Activated CD8-positive, alpha-beta T cell treated with anti-CD3 and anti-CD28 coated beads for 36 hours (primary cell): ENCODE data around the gene PRKCZ. TPM values are rescaled to one million over a fixed set of nuclear protein-coding genes. Genes with fewer than 3 reads are reported as not detected.

ENCODE experiments used
- ATAC-seq: fragments of 200-7000 bp; cut with Tn5 transposase; one replicate; pipeline ENCODE4 v1.10.0; 2021; ENCODE audit warnings: mild to moderate bottlenecking, moderate library complexity
- CTCF ChIA-PET: fragments of 350-600 bp; sonication (Branson Sonifier 250); formaldehyde crosslinking; loops from one replicate; lab custom pipeline; 2021; ENCODE audit warnings: antibody characterized with exemption; lab: Charles Lee
- POLR2A ChIA-PET: fragments of 350-600 bp; sonication (Branson Sonifier 250); formaldehyde crosslinking; loops from one replicate; lab custom pipeline; 2021; ENCODE audit warnings: antibody characterized with exemption; lab: Charles Lee
- DNase-seq: peaks from one replicate; pipeline ENCODE4 v3.0.0-alpha.2; 2020
- H3K27ac Mint-ChIP-seq: one replicate; pipeline ENCODE4 v1.8.0; 2021; ENCODE audit warnings: mild to moderate bottlenecking, mixed read lengths
- H3K27me3 Mint-ChIP-seq: one replicate; pipeline ENCODE4 v1.8.0; 2021; ENCODE audit warnings: mixed read lengths
- H3K36me3 Mint-ChIP-seq: one replicate; pipeline ENCODE4 v1.8.0; 2021; ENCODE audit warnings: low read depth, mixed read lengths
- H3K4me1 Mint-ChIP-seq: one replicate; pipeline ENCODE4 v1.8.0; 2021; ENCODE audit warnings: low read depth, mixed read lengths
- H3K4me3 Mint-ChIP-seq: one replicate; pipeline ENCODE4 v1.8.0; 2021; ENCODE audit warnings: mild to moderate bottlenecking, moderate library complexity, mixed read lengths
- H3K9me3 Mint-ChIP-seq: one replicate; pipeline ENCODE4 v1.8.0; 2021; ENCODE audit warnings: mixed read lengths
- intact Hi-C: fragments of 100-400 bp; cut with micrococcal nuclease; formaldehyde crosslinking; loops from one replicate; pipeline ENCODE4 v1.10.0; 2022
- total RNA-seq, 2 experiments: library from RNA; stranded (reverse); gene quantifications; one replicate each; pipeline ENCODE4 v1.2.3, GENCODE V29; 2021
- TF ChIP-seq, protein P1 (sequence below): fragments of 200-600 bp; IDR thresholded peaks from one replicate; pipeline ENCODE4 v1.8.0; 2022; ENCODE audit warnings: antibody characterized with exemption, mild to moderate bottlenecking

PRKCZ gene
- total RNA-seq, 2 experiments from 2014 or later: 15.4 to 15.7 TPM

DNA sequence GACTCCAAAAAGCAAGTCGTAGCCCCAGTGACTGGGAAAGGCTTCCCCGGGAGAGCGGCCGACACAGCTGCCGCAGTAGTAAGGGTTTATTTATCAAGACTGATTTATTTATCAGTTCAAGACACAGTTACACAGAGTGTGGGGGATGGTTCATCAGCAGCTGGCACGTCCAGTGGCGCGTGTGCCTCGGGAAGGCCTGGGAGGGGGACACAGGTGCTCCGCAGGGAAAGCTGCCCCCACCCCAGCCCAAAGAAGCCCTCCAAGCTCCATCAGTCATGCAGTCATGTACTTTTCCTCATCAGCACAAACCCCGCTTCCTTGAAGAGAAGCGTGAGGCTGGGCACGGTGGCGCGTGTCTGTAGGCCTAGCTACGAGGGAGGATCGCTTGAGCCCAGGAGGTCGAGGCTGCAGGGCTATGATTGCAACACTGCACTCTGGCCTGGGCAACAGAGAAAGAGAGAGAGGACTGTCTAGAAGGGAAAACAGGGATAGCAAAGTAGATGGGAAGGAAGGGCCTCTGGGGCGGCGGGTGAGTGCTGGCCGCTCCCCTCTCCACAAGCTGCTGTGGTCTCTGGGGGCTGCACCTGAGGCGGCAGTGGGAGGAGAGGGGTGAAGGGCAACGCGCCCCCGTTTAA is 53.2 kb downstream of the PRKCZ start:
- POLR2A ChIA-PET: interaction anchor here (0.7 kb wide), 1 partner anchor 57 kb away, joined by 3 read pairs; no protein-coding TSS in a partner anchor
- CTCF ChIA-PET: no interaction called here
- Mint-ChIP-seq H3K27ac (no peak overlapping the region), H3K4me3 (no peak overlapping the region), H3K4me1 (no peaks in the 10 kb centered on the region), H3K27me3 (no peaks in the 10 kb centered on the region), H3K9me3 (no peaks in the 10 kb centered on the region), H3K36me3 (peaks cover 2% of the 10 kb centered on the region)
- TF ChIP-seq, protein P1, sequence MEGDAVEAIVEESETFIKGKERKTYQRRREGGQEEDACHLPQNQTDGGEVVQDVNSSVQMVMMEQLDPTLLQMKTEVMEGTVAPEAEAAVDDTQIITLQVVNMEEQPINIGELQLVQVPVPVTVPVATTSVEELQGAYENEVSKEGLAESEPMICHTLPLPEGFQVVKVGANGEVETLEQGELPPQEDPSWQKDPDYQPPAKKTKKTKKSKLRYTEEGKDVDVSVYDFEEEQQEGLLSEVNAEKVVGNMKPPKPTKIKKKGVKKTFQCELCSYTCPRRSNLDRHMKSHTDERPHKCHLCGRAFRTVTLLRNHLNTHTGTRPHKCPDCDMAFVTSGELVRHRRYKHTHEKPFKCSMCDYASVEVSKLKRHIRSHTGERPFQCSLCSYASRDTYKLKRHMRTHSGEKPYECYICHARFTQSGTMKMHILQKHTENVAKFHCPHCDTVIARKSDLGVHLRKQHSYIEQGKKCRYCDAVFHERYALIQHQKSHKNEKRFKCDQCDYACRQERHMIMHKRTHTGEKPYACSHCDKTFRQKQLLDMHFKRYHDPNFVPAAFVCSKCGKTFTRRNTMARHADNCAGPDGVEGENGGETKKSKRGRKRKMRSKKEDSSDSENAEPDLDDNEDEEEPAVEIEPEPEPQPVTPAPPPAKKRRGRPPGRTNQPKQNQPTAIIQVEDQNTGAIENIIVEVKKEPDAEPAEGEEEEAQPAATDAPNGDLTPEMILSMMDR: no peak
- ATAC-seq (no peak), DNase-seq (no peak)
- intact Hi-C loops: no loop called here

DNA sequence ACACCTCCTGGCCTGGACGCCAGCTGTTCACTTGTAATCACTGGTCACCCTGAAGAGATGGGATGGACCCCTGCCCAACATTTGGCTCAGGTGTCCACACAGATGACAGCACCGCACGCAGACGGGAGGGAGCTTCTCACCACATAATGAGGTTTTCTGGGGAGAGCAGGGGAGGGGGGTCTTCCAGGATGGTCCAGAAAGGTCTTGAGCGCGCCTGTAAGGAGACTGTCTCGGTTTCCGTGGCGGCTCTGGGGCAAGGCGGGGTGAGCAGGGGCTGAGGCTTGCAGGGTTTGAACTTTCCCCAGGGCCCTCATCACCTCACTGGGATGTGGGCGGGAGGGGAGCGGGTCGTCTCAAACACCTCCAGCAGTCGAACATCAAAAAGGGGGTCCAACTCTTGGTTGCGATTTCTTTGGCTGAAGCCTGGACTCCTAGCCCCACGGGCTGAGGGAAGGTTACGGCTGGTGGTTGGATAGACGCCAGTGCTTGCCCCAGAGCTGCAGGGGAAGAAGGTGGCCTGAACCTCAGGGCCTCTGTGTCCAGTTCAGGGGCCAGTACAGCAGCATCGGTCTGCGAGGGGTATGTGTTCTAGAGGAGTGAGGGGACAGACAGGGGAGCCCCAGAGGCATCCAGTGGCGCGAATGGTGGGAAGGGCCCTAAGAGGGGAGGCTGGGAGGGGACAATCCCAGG is 53.8 kb downstream of the PRKCZ start:
- no peak for DNase-seq
- POLR2A ChIA-PET: interaction anchor here (0.7 kb wide), 1 partner anchor 56 kb away, joined by 3 read pairs; no protein-coding TSS in a partner anchor
- no peak for ATAC-seq
- no peak overlapping the region for H3K27ac Mint-ChIP-seq
- intact Hi-C loops: no loop called here
- no peak overlapping the region for H3K4me3 Mint-ChIP-seq
- TF ChIP-seq, protein P1: no peak
- no peaks in the 10 kb centered on the region for H3K36me3 Mint-ChIP-seq
- no peaks in the 10 kb centered on the region for H3K4me1 Mint-ChIP-seq
- H3K27me3 Mint-ChIP-seq: no peaks in the 10 kb centered on the region
- CTCF ChIA-PET: no interaction called here
- H3K9me3 Mint-ChIP-seq: no peaks in the 10 kb centered on the region

DNA sequence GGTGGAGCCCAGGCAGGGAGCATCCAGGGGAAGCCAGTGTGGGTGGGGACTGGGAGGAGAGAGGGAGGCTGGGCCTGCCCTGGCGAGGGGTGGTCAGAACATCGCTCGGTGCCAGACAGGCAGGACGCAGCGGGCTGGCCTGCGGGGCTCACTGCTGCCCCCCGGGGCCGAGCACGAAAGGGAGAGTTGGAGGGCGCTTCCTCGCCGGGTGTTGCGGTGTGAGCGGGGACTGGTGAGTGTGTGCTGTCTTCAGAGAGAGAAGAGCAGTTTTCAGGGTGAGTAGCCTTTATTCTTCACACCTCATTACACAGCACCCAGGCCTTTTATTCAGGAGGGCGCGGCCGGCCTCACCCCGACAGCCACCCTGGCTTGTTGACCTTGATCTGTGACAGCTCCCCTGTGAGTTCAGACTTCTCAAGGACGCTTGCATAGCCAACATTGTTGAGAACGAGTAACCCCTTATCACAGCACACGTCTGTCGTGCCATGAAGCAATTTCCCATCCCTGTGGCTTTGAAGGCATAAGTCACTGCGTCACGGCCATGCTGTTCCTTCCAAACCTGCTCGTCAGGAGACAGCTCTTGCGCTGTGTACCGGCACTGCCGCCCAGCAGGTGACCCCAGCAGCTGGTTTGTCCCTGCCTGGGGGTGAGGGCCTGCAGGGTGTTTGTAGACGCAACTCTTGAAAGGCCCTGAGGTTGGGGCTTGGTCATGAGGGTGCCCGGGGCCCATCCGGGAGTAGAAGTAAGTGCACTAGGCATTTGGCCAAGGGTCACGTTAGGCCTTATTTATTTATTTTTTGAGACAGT is 54.6 kb downstream of the PRKCZ start:
- ATAC-seq: no peak
- H3K4me1 Mint-ChIP-seq: no peaks in the 10 kb centered on the region
- no peaks in the 10 kb centered on the region for H3K36me3 Mint-ChIP-seq
- TF ChIP-seq, protein P1: no peak
- H3K27me3 Mint-ChIP-seq: no peaks in the 10 kb centered on the region
- intact Hi-C loops: no loop called here
- H3K9me3 Mint-ChIP-seq: no peaks in the 10 kb centered on the region
- no peak for DNase-seq
- CTCF ChIA-PET: no interaction called here
- H3K4me3 Mint-ChIP-seq: no peak overlapping the region
- no peak overlapping the region for H3K27ac Mint-ChIP-seq
- POLR2A ChIA-PET: no interaction called here

DNA sequence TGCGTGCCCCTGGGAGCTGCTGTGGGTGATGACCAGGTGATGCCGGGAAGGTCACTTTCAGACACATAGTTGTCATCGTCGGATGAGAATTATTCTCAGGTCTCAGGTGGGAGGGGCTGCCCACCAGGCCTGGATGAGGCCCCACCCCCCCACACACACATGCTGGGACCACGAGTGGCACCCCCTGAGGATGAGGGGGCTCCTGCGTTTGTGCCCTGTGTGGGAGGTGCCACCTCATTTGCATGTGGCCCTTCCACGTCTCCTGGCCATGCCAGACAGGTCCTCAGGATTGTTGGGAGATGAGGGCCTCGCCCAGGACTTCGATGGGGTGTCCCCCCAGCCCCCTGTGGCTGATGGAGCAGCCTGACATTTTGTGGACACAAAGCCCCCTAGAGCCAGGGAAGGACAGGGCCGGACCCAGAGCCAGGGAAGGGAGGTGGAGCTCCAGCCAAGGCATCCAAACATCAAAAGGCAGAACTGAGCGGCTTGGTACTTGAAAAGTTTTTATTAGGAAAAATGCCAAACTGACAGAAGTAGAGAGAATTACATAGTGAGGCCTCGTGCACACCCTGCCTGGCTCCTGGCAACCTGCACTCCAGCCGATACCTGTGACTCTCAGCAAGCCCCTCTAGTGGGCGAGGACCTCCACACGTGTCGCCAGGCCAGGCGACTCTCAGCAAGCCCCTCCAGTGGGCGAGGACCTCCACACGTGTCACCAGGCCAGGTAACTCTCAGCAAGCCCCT is 55.7 kb downstream of the PRKCZ start:
- intact Hi-C loops: no loop called here
- Mint-ChIP-seq H3K4me3 (no peak overlapping the region), H3K36me3 (no peaks in the 10 kb centered on the region), H3K27ac (no peak overlapping the region), H3K9me3 (no peaks in the 10 kb centered on the region), H3K27me3 (no peaks in the 10 kb centered on the region), H3K4me1 (no peaks in the 10 kb centered on the region)
- POLR2A ChIA-PET: no interaction called here
- ATAC-seq (no peak), DNase-seq (no peak)
- CTCF ChIA-PET: no interaction called here
- TF ChIP-seq, protein P1: no peak
